ENCODE measurements around the gene C1orf74.
"Not testable (repeated sequence)": the region's sequence is repeated elsewhere in the genome, so short reads cannot be mapped to it uniquely, and the experiment has no call there.

The C1orf74 gene

GRCh38 chr1:209805341-209805781 lies 21.0 kb upstream of the C1orf74 start:
- no peak for DNase-seq

- DNase-seq = no peak
These were observed 19.2 kb upstream of the C1orf74 start for GRCh38 chr1:209803568-209803967.

- DNase-seq = no peak
These were observed 18.4 kb upstream of the C1orf74 start for GRCh38 chr1:209802780-209803152.

DNA sequence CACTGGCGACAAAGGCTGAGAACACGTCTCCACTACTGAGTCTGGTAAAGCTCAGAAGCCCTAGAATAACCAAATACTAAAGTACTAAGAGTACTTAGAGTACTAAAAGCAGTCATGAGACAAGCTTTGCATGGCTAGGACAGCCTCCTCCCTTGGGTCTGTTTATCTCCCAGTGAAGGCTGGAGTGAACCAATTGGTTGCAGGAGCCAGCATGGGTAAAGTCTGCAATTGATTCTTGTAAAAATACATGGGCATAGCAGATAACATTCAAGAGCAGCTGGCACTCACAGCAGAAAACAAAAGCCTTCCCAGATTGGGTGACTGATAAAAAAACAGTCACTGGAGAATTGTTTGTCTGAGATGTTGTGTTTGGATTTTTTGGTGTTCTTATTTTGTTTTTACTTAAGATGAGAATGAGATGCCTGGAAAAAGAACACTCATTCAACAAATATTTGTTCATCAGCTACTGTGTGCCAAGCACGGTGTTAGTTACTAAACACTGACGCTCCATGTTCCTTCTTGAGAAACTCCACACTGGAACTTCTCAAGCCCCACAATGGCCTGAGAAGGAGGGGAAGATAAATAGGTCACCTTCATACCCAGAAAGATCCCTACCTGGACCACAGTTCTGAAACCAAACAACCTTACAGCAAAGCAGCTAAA lies 17.9 kb upstream of the C1orf74 start:
- DNase-seq = no peak

DNA sequence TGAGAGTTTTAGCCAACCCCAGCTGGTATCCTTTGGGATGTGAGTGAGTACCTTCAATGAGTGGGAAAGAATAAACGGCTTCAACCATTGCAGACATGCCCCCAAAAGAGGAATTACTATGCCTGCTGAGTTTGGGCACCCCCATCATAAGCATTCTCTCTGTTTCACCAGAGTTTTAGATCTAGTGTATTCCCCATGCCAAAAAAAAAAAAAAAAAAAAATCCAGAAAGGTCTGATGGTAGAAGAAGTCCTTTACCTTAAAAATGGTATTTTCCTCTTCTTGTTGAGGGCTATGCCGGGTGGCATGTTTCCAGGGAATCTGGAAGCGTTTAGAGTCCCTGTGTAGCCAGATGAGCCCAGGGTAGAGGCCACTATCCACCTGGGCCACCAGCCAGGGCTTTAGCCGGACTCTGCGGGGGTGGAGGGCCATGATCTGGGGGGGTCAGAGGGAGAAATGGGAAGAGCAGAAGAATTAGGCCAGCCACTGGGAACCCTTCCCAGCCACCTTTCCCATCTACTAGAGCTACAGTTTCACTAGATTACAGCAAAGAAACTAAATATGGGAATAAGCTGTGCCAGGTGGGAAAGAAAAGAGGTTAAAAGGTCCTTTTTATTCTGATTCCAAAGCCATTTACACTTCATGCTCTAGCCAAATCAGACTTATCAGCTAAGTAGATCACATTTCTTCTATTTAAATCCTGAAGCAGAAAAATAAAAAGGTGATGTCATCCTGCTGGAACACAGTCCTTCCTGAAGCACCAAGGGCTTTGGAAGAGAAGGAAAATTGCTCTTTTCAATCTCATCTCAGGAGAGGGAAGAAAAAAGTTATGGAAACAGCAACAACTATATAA lies 16.9 kb upstream of the C1orf74 start:
- DNase-seq = no peak

- DNase-seq = peak in 1 of 2 donors; percentile 6
These were observed 13.8 kb upstream of the C1orf74 start for GRCh38 chr1:209797978-209798639.

DNA sequence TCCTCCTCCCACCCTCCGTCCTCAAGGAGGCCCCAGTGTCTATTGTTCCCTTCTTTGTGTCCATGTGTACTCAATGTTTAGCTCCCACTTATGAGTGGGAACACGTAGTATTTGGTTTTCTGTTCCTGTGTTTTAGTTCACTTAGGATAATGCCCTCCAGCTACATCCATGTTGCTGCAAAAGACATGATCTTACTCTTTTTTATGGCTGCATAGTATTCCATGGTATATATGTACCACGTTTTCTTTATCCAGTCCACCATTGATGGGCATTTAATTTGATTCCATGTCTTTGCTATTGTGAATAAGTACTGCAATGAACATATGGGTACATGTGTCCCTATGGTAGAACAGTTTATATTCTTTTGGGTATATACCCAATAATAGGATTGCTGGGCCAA lies 9.4 kb upstream of the C1orf74 start:
- DNase-seq = not testable (repeated sequence)

DNA sequence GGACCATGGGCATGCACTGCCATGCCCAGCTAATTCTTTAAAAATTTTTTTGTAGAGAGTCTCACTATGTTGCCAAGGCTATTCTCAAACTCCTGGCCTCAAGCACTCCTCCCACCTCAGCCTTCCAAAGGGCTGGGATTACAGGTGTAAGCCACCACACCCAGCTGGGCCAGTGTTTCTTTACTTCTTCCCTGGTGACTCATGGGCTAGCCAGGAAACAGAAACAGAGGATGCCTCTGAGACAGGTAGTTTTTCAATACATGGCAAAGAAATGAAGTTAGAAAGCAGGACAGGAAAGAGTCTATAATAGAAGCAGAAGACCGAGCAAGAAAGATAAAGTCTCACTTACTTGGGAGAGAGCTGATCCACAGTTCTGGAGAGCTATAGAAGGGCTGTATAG lies 7.6 kb upstream of the C1orf74 start:
- no peak for DNase-seq

DNA sequence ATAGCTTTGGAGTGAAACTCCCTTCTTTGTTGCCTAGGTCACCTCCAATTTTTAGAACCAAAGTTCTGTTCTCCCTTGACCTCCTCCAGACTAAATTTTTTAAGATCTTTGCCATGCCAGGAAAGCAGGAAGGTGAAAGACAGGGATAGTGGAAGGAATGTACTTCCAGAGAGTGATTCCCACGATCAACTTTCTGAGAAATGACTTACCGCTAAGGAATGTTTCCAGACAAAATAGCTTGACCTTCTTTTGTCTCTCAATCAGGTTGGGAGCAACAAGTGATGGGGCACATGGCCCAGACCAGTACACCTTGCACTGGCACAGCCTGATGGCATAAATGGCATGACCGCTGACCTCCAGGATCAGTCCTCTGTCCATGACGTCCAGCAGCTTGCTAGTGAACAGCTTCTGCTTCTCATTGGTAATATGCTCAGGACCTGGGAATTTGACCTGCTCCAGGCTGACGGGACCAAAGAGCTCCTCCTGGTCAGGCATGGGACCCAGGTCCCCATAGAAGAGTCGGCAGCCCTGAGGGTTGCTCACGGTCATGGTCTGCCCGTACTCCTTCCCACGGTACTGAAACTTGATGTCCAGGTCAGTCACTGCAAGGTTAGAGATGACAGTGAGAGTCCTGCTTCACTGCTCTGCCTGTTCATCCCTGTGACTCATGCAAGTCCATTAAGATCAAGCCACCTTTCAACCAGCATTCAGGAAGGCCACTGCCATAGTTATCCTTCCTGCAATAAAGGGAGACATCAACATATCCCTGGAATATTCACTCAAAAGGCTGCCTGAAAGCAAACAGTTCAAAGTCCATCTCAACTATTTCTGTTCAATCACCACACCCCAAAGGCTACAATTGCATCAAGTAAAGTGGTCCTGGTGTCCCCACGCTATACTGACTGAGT lies 6.2 kb upstream of the C1orf74 start:
- DNase-seq = no peak

DNA sequence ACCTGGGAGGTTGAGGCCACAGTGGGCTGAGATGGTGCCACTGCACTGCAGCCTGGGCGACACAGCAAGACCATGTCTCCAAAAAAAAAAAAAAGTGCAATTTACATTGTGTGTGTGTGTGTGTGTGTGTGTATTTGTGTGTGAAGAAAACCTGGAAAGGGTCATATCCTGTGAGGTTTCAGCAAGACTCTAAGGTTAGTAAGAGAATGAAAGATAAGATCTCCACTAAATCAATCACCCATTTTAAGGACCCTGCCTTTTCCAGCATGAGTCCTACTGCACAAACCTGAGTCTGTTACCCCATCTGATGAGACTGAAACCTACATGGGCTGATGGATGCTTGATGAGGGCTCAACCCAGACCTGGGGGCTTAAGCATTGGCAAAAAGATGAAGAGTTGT lies 4.9 kb upstream of the C1orf74 start:
- no peak for DNase-seq

GRCh38 chr1:209787551-209787950 lies 3.2 kb upstream of the C1orf74 start:
- no peak for DNase-seq

GRCh38 chr1:209786146-209786545 lies 1.8 kb upstream of the C1orf74 start:
- DNase-seq = no peak

DNA sequence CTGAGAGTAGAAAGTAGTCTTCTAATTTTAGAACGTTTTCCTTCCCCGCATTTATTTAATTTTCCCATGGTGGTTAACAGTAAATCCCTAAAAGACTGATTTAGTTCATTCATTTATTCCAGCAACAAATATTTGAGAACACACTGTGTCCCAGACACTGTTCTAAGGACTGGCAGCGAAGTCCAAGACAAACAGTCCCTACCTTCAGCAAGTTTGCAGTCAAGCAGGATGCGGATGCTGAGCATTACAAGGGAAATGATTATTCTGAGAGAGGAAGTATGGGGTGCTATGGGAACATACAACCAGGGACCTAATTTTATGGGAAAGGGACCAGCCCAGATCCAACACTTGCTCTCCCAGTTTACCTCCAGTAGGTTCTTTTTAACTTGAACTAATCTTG lies 1.2 kb upstream of the C1orf74 start:
- DNase-seq = no peak

GRCh38 chr1:209783386-209783785 lies 973 bp downstream of the C1orf74 start:
- no peak for DNase-seq

DNA sequence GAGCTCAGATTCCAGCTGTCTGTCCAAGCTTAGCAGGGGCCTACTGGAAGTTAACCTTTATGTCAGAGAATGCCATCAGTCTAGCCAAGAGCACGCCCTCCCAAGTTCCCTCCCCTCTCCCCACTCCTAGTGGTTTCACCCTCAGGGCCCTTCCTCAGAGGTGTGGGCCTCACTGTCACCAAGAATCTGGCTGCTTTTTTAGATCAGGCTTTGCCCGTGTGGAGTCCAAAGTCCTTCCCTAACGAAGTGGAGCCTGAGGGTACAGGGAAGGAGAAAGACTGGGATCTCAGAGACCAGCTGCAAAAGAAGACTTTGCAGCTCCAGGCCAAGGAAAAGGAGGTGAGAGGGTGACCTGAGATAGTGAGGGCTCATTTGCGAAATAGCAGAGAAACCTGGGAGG lies 4.1 kb downstream of the C1orf74 start:
- DNase-seq = no peak

DNA sequence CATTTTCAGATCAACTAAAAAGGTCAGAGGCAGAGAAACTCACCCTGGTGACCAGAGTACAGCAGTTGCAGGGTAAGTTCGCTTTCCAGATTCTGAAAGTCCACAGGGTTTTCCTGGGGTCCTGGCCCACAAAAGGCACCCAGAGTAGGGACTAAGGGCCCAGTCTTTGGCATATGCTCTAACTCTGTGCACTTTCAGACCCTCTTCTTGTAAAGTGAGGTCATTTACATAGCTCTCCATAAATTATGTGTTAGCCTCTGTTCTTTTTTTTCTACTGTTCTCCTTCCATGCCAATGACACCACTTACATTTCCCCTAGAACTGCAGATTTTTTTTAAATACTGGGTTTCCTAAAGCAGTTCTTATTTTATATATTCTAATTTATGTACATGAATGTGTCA lies 6.3 kb downstream of the C1orf74 start:
- no peak for DNase-seq

- DNase-seq = no peak
These were observed 6.8 kb downstream of the C1orf74 start for GRCh38 chr1:209777587-209777986.

DNA sequence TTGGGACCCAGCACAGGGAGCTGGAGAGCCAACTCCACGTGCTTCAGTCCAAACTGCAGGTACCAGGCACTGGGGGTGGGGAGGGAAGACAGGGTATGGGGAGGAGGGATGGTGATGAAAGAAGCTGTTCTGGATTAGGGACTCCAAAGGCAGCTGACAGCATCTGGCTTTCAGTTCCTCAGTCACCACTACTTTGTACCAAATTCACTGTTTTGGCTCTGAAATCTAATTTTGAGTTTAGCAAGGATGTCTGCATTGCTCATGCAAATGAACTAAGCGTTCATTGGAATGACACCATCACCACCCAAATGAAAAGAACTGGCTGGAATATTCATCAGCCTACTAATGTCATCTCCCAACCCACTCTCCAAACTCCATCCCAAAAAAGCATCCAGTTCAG lies 8.7 kb downstream of the C1orf74 start:
- no peak for DNase-seq

DNA sequence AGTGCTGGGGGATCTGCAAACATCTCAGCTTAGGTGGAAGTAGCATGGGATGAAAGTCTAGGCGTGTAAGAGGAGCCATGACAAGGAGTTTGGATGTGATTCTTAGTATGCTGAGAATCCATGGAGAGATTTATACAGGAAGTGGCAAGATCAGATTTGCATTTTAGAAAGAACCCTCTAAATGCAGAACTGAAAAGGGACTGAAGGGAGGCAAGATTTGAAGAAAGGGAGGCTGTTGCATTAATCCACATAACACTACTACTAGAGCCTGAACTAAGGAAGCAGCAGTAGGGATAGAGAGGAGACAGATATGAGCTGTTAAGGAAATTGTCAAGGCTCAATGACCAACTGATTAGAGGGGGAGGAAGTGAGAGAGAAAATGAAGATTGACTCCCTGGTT lies 9.8 kb downstream of the C1orf74 start:
- peak in 1 of 2 donors; percentile 23 for DNase-seq

DNA sequence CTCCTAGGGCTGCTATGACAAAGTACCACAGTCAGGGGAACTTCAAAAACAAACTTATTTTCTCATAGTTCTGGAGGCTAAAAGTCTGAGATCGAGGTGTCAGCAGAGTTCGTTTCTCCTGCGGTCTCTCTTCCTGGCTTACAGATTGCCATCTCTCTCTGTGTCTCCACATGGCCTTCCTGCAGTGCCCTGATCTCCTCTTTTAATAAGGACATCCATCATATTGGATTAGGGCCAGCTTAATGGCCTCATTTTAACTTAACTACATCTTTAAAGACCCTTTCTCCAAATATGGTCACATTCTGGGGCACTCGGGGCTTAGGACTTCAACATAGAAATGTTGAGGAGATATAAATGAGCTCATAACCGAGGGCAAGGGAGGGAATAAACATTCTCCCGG lies 12.2 kb downstream of the C1orf74 start:
- no peak for DNase-seq

- no peak for DNase-seq
These were observed 13.5 kb downstream of the C1orf74 start for GRCh38 chr1:209770636-209771415.

GRCh38 chr1:209769971-209770370 lies 14.4 kb downstream of the C1orf74 start:
- peak; percentile 37 to 48 for DNase-seq
